Memory B cell (primary cell): ENCODE data around the gene IL21R.

Source experiments
- ATAC-seq: fragments of 150-1000 bp; cut with Tn5 transposase; 2 replicates; pipeline ENCODE4 v1.10.0; 2021; ENCODE audit warnings: low read depth, mild to moderate bottlenecking, moderate library complexity
- DNase-seq, 2 donors: peaks; one replicate each; pipeline ENCODE4 v3.0.0; 2022; ENCODE audit warnings: low spot score in 2 of 2
- H3K27ac Mint-ChIP-seq: one replicate; pipeline ENCODE4 v1.8.0; 2022; ENCODE audit warnings: mild to moderate bottlenecking, moderate library complexity, mixed read lengths
- H3K27me3 Mint-ChIP-seq: one replicate; pipeline ENCODE4 v1.8.0; 2022; ENCODE audit warnings: mixed read lengths
- H3K36me3 Mint-ChIP-seq: one replicate; pipeline ENCODE4 v1.8.0; 2022; ENCODE audit warnings: mild to moderate bottlenecking, mixed read lengths
- H3K4me1 Mint-ChIP-seq: one replicate; pipeline ENCODE4 v1.8.0; 2022; ENCODE audit warnings: mixed read lengths
- H3K4me3 Mint-ChIP-seq: one replicate; pipeline ENCODE4 v1.8.0; 2022; ENCODE audit warnings: mild to moderate bottlenecking, moderate library complexity, mixed read lengths
- H3K9me3 Mint-ChIP-seq: one replicate; pipeline ENCODE4 v1.8.0; 2022; ENCODE audit warnings: mixed read lengths

IL21R gene

GRCh38 chr16:27486760-27487159, 84.8 kb downstream of the IL21R start:
- H3K27ac Mint-ChIP-seq: no peak overlapping the region

GRCh38 chr16:27489421-27489820, 87.4 kb downstream of the IL21R start:
- Mint-ChIP-seq H3K27me3 (no peaks in the 10 kb centered on the region), H3K36me3 (peaks cover 45% of the 10 kb centered on the region), H3K9me3 (no peaks in the 10 kb centered on the region), H3K27ac (no peak overlapping the region), H3K4me1 (no peaks in the 10 kb centered on the region), H3K4me3 (no peak overlapping the region)
- ATAC-seq (no peak), DNase-seq (no peak)

More at GRCh38 chr16:27486760-27487159, 84.8 kb downstream of the IL21R start:
- no peak for DNase-seq
- no peak for ATAC-seq
- no peak overlapping the region for H3K4me3 Mint-ChIP-seq
- H3K36me3 Mint-ChIP-seq: peaks cover 56% of the 10 kb centered on the region
- H3K4me1 Mint-ChIP-seq: no peaks in the 10 kb centered on the region
- no peaks in the 10 kb centered on the region for H3K9me3 Mint-ChIP-seq
- no peaks in the 10 kb centered on the region for H3K27me3 Mint-ChIP-seq

DNA sequence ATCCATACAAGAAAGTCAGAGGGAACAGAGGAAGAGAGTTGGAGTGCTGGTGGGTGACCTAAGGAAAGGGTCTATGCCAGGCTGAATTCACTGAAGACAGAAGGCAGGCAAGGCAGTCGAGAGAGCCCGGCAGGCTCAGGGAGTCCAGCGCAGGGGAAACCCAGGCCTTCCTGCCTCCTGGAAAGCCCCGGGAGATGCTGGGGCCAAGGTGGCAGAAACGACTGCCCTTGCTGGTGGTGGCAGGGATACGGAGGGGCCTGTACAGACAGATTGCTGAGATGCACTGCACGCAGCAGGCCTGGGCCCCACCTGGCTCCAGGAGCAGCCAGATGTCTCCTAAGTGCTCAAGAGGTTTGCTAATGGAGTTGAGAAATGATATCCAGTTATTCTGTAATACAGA, 87.9 kb downstream of the IL21R start:
- Mint-ChIP-seq H3K36me3 (peaks cover 44% of the 10 kb centered on the region), H3K9me3 (no peaks in the 10 kb centered on the region), H3K27me3 (no peaks in the 10 kb centered on the region), H3K4me1 (no peaks in the 10 kb centered on the region), H3K4me3 (no peak overlapping the region), H3K27ac (no peak overlapping the region)
- DNase-seq (no peak), ATAC-seq (no peak)

DNA sequence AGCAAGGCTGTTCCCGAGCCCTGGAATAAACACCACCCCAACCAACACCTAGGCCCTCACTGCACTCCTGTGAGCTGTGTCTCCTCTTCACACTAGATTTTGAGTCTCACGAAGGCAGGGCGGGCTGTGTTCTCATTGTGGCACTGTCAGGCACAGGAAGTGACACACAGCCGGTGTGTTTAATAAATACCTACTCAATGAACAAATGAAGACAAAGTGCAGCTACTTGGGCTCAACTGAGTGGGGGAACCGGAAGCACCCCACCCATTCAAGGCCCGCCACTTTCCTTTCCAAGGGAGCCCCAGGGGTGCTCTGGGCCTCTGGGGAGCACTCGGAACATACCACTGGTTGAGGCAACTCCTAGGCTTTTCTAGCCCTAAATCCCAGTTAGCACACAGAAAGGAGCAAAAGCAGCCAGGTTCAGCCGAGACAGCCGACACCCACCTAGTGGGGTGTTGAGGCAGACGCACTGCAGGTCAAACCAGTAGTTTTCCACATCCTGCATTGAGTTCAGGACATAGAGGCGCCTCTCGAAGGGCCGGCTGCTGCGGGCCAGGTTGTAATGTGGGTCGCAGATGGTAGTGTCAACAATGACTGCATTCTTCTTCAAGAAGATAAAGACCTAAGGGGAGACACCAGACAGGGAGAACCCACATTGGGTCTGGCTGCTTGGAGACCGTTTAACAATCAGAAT, 90.1 kb downstream of the IL21R start:
- H3K27me3 Mint-ChIP-seq: no peaks in the 10 kb centered on the region
- H3K4me1 Mint-ChIP-seq: no peaks in the 10 kb centered on the region
- H3K36me3 Mint-ChIP-seq: peaks cover 40% of the 10 kb centered on the region
- DNase-seq: no peak
- ATAC-seq: no peak
- no peak overlapping the region for H3K4me3 Mint-ChIP-seq
- no peak overlapping the region for H3K27ac Mint-ChIP-seq
- H3K9me3 Mint-ChIP-seq: no peaks in the 10 kb centered on the region

GRCh38 chr16:27492588-27492979, 90.6 kb downstream of the IL21R start:
- H3K27me3 Mint-ChIP-seq: no peaks in the 10 kb centered on the region
- H3K4me3 Mint-ChIP-seq: no peak overlapping the region
- no peak for DNase-seq
- peaks cover 41% of the 10 kb centered on the region for H3K36me3 Mint-ChIP-seq
- ATAC-seq: no peak
- H3K27ac Mint-ChIP-seq: no peak overlapping the region
- H3K4me1 Mint-ChIP-seq: no peaks in the 10 kb centered on the region
- no peaks in the 10 kb centered on the region for H3K9me3 Mint-ChIP-seq

GRCh38 chr16:27495191-27495590, 93.2 kb downstream of the IL21R start:
- H3K4me1 Mint-ChIP-seq: no peaks in the 10 kb centered on the region
- no peak for DNase-seq
- H3K27me3 Mint-ChIP-seq: no peaks in the 10 kb centered on the region
- no peak overlapping the region for H3K27ac Mint-ChIP-seq
- H3K9me3 Mint-ChIP-seq: no peaks in the 10 kb centered on the region
- peaks cover 43% of the 10 kb centered on the region for H3K36me3 Mint-ChIP-seq
- ATAC-seq: no peak
- no peak overlapping the region for H3K4me3 Mint-ChIP-seq

- Mint-ChIP-seq H3K36me3 (peaks cover 51% of the 10 kb centered on the region), H3K4me3 (no peak overlapping the region), H3K4me1 (no peaks in the 10 kb centered on the region), H3K27me3 (no peaks in the 10 kb centered on the region), H3K9me3 (no peaks in the 10 kb centered on the region), H3K27ac (no peak overlapping the region)
- DNase-seq (no peak), ATAC-seq (no peak)
These were observed 96.3 kb downstream of the IL21R start for GRCh38 chr16:27498031-27498825.

GRCh38 chr16:27498916-27499658, 97.1 kb downstream of the IL21R start:
- no peak overlapping the region for H3K4me3 Mint-ChIP-seq
- H3K4me1 Mint-ChIP-seq: no peaks in the 10 kb centered on the region
- ATAC-seq (no peak), DNase-seq (no peak)
- peaks cover 58% of the 10 kb centered on the region for H3K36me3 Mint-ChIP-seq
- no peak overlapping the region for H3K27ac Mint-ChIP-seq
- H3K9me3 Mint-ChIP-seq: no peaks in the 10 kb centered on the region
- H3K27me3 Mint-ChIP-seq: no peaks in the 10 kb centered on the region

- Mint-ChIP-seq H3K27me3 (no peaks in the 10 kb centered on the region), H3K4me3 (no peak overlapping the region), H3K27ac (no peak overlapping the region), H3K4me1 (no peaks in the 10 kb centered on the region), H3K36me3 (peaks cover 56% of the 10 kb centered on the region), H3K9me3 (no peaks in the 10 kb centered on the region)
- ATAC-seq (no peak), DNase-seq (no peak)
These were observed 97.7 kb downstream of the IL21R start for GRCh38 chr16:27499659-27500055.

DNA sequence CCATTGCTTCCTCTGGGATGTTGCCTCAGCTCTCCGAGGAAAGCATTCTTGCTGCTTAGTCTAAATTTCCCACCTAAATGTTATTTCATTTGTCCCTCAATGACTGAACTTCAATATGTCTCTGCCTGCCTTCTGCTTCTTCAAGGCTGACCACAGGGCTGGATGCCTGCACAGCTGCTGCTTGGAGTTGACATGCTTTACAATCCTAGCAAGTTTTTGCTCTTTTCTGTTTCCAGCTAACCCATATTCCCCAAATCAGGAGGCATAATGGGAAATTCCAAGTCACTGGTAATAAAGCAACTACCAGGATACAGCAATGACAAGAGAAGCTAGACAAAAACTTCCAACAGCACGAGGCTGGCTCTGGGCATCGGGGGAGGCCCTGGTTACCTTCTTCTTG, 98.8 kb downstream of the IL21R start:
- no peak for ATAC-seq
- Mint-ChIP-seq H3K4me1 (no peaks in the 10 kb centered on the region), H3K36me3 (peaks cover 62% of the 10 kb centered on the region), H3K9me3 (no peaks in the 10 kb centered on the region), H3K27me3 (no peaks in the 10 kb centered on the region), H3K4me3 (no peak overlapping the region), H3K27ac (no peak overlapping the region)
- DNase-seq: no peak
